ENCODE measurements around the gene SMARCB1. TPM values are rescaled to one million over a fixed set of nuclear protein-coding genes. Genes with fewer than 3 reads are reported as not detected.

Gene SMARCB1
- total and polyA plus RNA-seq, 2 of the 4 experiments (the other 2 are of a cell fraction) = 110 to 159 TPM

GRCh38 chr22:23884140-23884539, 97.4 kb downstream of the SMARCB1 start:
- ATAC-seq (ENCODE audit: low read depth) = no peak
- no peak overlapping the region for H3K14ac ChIP-seq (replicated peaks; ENCODE audit: low read depth, low read length)
- BruUV-seq (replicated peaks) = no TSS peak

More at GRCh38 chr22:23884140-23884539, 97.4 kb downstream of the SMARCB1 start:
- no peak overlapping the region for H3K9ac ChIP-seq (ENCODE audit: low read depth, low read length)
- H2BK20ac ChIP-seq (ENCODE audit: low read depth, low read length) = no peak overlapping the region
- WGBS, 2 experiments (ENCODE audit: extremely low coverage in 2 of 2, insufficient read length in 1 of 2) = 40% methylated on average over 1 of the region's 9 CpGs; no CpG with 5 or more reads in 1 of the 2 experiments
- H3K36me3 ChIP-seq (ENCODE audit: control insufficient read depth, insufficient read depth, low read length) = peaks cover 1% of the 10 kb centered on the region; the same call in 1 of the 2 replicates
- H2BK5ac ChIP-seq (ENCODE audit: low read depth, low read length, poor library complexity, severe bottlenecking) = no peak overlapping the region
- H3K79me1 ChIP-seq (ENCODE audit: low read depth in 1 of 2, low read length in 2 of 2) = no peaks in the 10 kb centered on the region
- peaks cover 3% of the 10 kb centered on the region for H3K4me1 ChIP-seq (ENCODE audit: control insufficient read depth, insufficient read depth, low read length)
- no peaks in the 10 kb centered on the region for H3K9me3 ChIP-seq (ENCODE audit: control insufficient read depth, insufficient read depth, low read length)
- in situ Hi-C loops (cut with MboI; ENCODE audit: low sequenced_read_pairs) (no loop called here), dilution Hi-C loops (cut with HindIII; ENCODE audit: low sequenced_read_pairs, unreplicated experiment) (no loop called here), intact Hi-C loops (cut with micrococcal nuclease) (no loop called here)
- H4K91ac ChIP-seq (ENCODE audit: insufficient read depth, low read depth, low read length) = no peak overlapping the region
- H4K20me1 ChIP-seq (ENCODE audit: insufficient read depth, low read length) = no peaks in the 10 kb centered on the region
- peaks cover 6% of the 10 kb centered on the region; the same call in 1 of the 2 replicates for H3K9me1 ChIP-seq (ENCODE audit: insufficient read depth, low read length)
- H3K18ac ChIP-seq (ENCODE audit: low read depth, low read length) = no peak overlapping the region
- H3K4ac ChIP-seq (ENCODE audit: low read depth, low read length) = no peak overlapping the region
- no peak overlapping the region for H3K23ac ChIP-seq (ENCODE audit: low read depth, low read length)
- POLR2A ChIA-PET (ENCODE audit: unreplicated experiment) = no interaction called here
- no peak overlapping the region for H2BK120ac ChIP-seq (ENCODE audit: low read depth, low read length)
- no peak overlapping the region for H3K4me2 ChIP-seq (ENCODE audit: low read depth, low read length)
- H2BK15ac ChIP-seq (ENCODE audit: low read depth, low read length) = no peak overlapping the region
- no peak overlapping the region for H2AK9ac ChIP-seq (replicated peaks; ENCODE audit: low read depth, low read length, poor library complexity)
- H4K5ac ChIP-seq (ENCODE audit: low read depth, low read length) = no peak overlapping the region
- peak overlapping the region; percentile 19 for H2AFZ ChIP-seq (replicated peaks; ENCODE audit: low read length, poor library complexity)
- no peak overlapping the region for H3K4me3 ChIP-seq (ENCODE audit: insufficient read depth, low read depth, low read length)
- no peak overlapping the region for H3K56ac ChIP-seq (ENCODE audit: extremely low read depth, insufficient read depth, low read length)
- H3K27ac ChIP-seq (ENCODE audit: insufficient read depth, low read length) = no peak overlapping the region
- CTCF ChIA-PET = no interaction called here
- TF ChIP-seq, protein P1, sequence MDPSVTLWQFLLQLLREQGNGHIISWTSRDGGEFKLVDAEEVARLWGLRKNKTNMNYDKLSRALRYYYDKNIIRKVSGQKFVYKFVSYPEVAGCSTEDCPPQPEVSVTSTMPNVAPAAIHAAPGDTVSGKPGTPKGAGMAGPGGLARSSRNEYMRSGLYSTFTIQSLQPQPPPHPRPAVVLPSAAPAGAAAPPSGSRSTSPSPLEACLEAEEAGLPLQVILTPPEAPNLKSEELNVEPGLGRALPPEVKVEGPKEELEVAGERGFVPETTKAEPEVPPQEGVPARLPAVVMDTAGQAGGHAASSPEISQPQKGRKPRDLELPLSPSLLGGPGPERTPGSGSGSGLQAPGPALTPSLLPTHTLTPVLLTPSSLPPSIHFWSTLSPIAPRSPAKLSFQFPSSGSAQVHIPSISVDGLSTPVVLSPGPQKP (IDR thresholded peaks at IDR 0.05; ENCODE audit: borderline replicate concordance, low read depth, low read length) = no peak
- TF ChIP-seq CTCF (conservative IDR thresholded peaks at IDR 0.05; ENCODE audit: low read depth, low read length) = no peak
- no peak for TF ChIP-seq POLR2A (IDR thresholded peaks at IDR 0.05; ENCODE audit: low read depth, low read length)
- no peak for TF ChIP-seq RCOR1 (IDR thresholded peaks at IDR 0.05; ENCODE audit: insufficient replicate concordance, low read length)
- no peak for TF ChIP-seq CEBPB (IDR thresholded peaks at IDR 0.05; ENCODE audit: low read depth, low read length)
- no peak for TF ChIP-seq CHD1 (IDR thresholded peaks at IDR 0.05; ENCODE audit: low read depth, low read length)
- TF ChIP-seq MAZ (IDR thresholded peaks at IDR 0.05; ENCODE audit: borderline replicate concordance, low read depth, low read length) = no peak
- TF ChIP-seq RFX5 (IDR thresholded peaks at IDR 0.05; ENCODE audit: low read depth, low read length) = no peak
- no peak for TF ChIP-seq MXI1 (IDR thresholded peaks at IDR 0.05; ENCODE audit: borderline replicate concordance, low read depth, low read length)
- no peak for TF ChIP-seq RAD21 (IDR thresholded peaks at IDR 0.05; ENCODE audit: low read length)
- TF ChIP-seq MAFK (IDR thresholded peaks at IDR 0.05; ENCODE audit: low read depth, low read length) = no peak
- no peak for TF ChIP-seq NFE2L2 (IDR thresholded peaks at IDR 0.05; ENCODE audit: low read depth, low read length)
- no peak for TF ChIP-seq FOS (IDR thresholded peaks at IDR 0.05; ENCODE audit: low read depth, low read length)
- TF ChIP-seq SMC3 (IDR thresholded peaks at IDR 0.05; ENCODE audit: low read depth, low read length) = no peak
- no peak overlapping the region for H2AK5ac ChIP-seq (ENCODE audit: low read depth, low read length)
- DNase-seq = no peak
- no peaks in the 10 kb centered on the region for H3K27me3 ChIP-seq (ENCODE audit: control insufficient read depth, insufficient read depth, low read length)
- H4K8ac ChIP-seq (ENCODE audit: low read depth in 2 of 2, low read length in 2 of 2) = no peak overlapping the region
